CD14-positive monocyte (primary cell): ENCODE data around the gene KDELR1. TPM values are rescaled to one million over a fixed set of nuclear protein-coding genes. Genes with fewer than 3 reads are reported as not detected.
A peak's percentile ranks its signal among the peaks of the same experiment; 100 is the strongest.

ENCODE experiments used
- DNase-seq, 3 donors: peaks; one replicate each; pipeline ENCODE4 v3.0.0-alpha.2; 2011 to 2022
- H2AFZ ChIP-seq: 2 replicates; pipeline ENCODE4 v1.6.0; 2012; ENCODE audit warnings: mild to moderate bottlenecking, low read depth, low read length, inconsistent platforms; ENCODE audit not compliant: insufficient read depth, poor library complexity, severe bottlenecking
- H3K27ac ChIP-seq, 2 donors: 1 replicate in 1 of 2; 2 replicates in 1 of 2; pipeline ENCODE4 v1.5.1; 2012 to 2013; ENCODE audit warnings: low read length in 2 of 2, control low read depth in 1 of 2, inconsistent platforms in 1 of 2, low read depth in 1 of 2, mild to moderate bottlenecking in 1 of 2
- H3K27me3 ChIP-seq, 2 donors: one replicate each; pipeline versions ENCODE4 v1.6.0 to v1.6.1; 2011 to 2013; ENCODE audit warnings: low read length in 2 of 2; ENCODE audit not compliant: control insufficient read depth in 2 of 2, insufficient read depth in 2 of 2
- H3K36me3 ChIP-seq, 2 donors: replicated peaks in 1 of 2; 1 replicate in 1 of 2; 2 replicates in 1 of 2; pipeline versions ENCODE4 v1.5.1 to v1.6.1; 2012 to 2013; ENCODE audit warnings: low read length in 2 of 2, control low read depth in 1 of 2, inconsistent platforms in 1 of 2, mild to moderate bottlenecking in 1 of 2; ENCODE audit not compliant: insufficient read depth in 2 of 2, control insufficient read depth in 1 of 2
- H3K4me1 ChIP-seq, 2 donors: 1 replicate in 1 of 2; 2 replicates in 1 of 2; pipeline versions ENCODE4 v1.5.1 to v1.6.1; 2012 to 2013; ENCODE audit warnings: low read length in 2 of 2, control low read depth in 1 of 2, inconsistent platforms in 1 of 2, mild to moderate bottlenecking in 1 of 2, moderate library complexity in 1 of 2; ENCODE audit not compliant: insufficient read depth in 2 of 2, control insufficient read depth in 1 of 2
- H3K4me2 ChIP-seq: replicated peaks from 2 replicates; pipeline ENCODE3; 2012; ENCODE audit warnings: low read length, moderate library complexity, mild to moderate bottlenecking; ENCODE audit not compliant: poor library complexity, severe bottlenecking; ENCODE audit errors: extremely low read depth
- H3K4me3 ChIP-seq, 3 experiments: fragments of 200-600 bp in 1 of 3; sonication (generic) in 1 of 3; replicated peaks in 1 of 3; 1 replicate in 2 of 3; 2 replicates in 1 of 3; pipeline ENCODE4 v1.5.1; 2011 to 2013; ENCODE audit warnings: low read length in 3 of 3, mild to moderate bottlenecking in 3 of 3, control low read depth in 2 of 3, low read depth in 2 of 3, inconsistent platforms in 1 of 3, moderate library complexity in 1 of 3
- H3K79me2 ChIP-seq: 2 replicates; pipeline ENCODE4 v1.6.0; 2012; ENCODE audit warnings: mild to moderate bottlenecking, control low read depth, inconsistent platforms, low read length, moderate library complexity; ENCODE audit not compliant: insufficient read depth
- H3K9ac ChIP-seq: 2 replicates; pipeline ENCODE4 v1.6.0; 2017; ENCODE audit warnings: low read length, mild to moderate bottlenecking; ENCODE audit not compliant: insufficient read depth, poor library complexity, severe bottlenecking
- H3K9me3 ChIP-seq, 2 donors: replicated peaks in 1 of 2; 1 replicate in 1 of 2; 2 replicates in 1 of 2; pipeline versions ENCODE4 v1.5.1 to v1.6.1; 2012 to 2013; ENCODE audit warnings: low read length in 2 of 2, control low read depth in 1 of 2; ENCODE audit not compliant: control insufficient read depth in 1 of 2, insufficient read depth in 1 of 2
- H4K20me1 ChIP-seq: 2 replicates; pipeline ENCODE4 v1.6.0; 2012; ENCODE audit warnings: mild to moderate bottlenecking, low read length, control low read depth, moderate library complexity; ENCODE audit not compliant: insufficient read depth
- H3K27ac Mint-ChIP-seq, 7 donors: one replicate each; pipeline ENCODE4 v1.8.0; 2020; ENCODE audit warnings: mild to moderate bottlenecking in 7 of 7, mixed read lengths in 7 of 7, moderate library complexity in 6 of 7, inconsistent platforms in 2 of 7
- H3K27me3 Mint-ChIP-seq, 3 donors: one replicate each; pipeline ENCODE4 v1.8.0; 2021 to 2022; ENCODE audit warnings: low read depth in 3 of 3, mild to moderate bottlenecking in 3 of 3, mixed read lengths in 3 of 3, moderate library complexity in 3 of 3, inconsistent platforms in 1 of 3
- H3K36me3 Mint-ChIP-seq, 2 donors: one replicate each; pipeline ENCODE4 v1.8.0; 2020; ENCODE audit warnings: mixed read lengths in 2 of 2, inconsistent platforms in 1 of 2, mild to moderate bottlenecking in 1 of 2
- H3K4me1 Mint-ChIP-seq: one replicate; pipeline ENCODE4 v1.8.0; 2020; ENCODE audit warnings: mild to moderate bottlenecking, mixed read lengths
- H3K4me3 Mint-ChIP-seq, 2 donors: one replicate each; pipeline ENCODE4 v1.8.0; 2020; ENCODE audit warnings: mild to moderate bottlenecking in 2 of 2, mixed read lengths in 2 of 2, moderate library complexity in 1 of 2
- H3K9me3 Mint-ChIP-seq, 7 donors: one replicate each; pipeline ENCODE4 v1.8.0; 2020 to 2022; ENCODE audit warnings: mixed read lengths in 7 of 7, mild to moderate bottlenecking in 6 of 7, moderate library complexity in 6 of 7, inconsistent platforms in 2 of 7
- CTCF ChIP-seq: fragments of 200-600 bp; IDR thresholded peaks from one replicate; pipeline ENCODE4 v1.8.0; 2022; ENCODE audit warnings: antibody characterized with exemption, mild to moderate bottlenecking
- WGBS: methylation state at CpG from one replicate; pipeline ENCODE4 v1.1.5; 2013; ENCODE audit warnings: missing lambda C conversion rate; ENCODE audit not compliant: insufficient coverage; 5-methylcytosine and 5-hydroxymethylcytosine counted together
- intact Hi-C, 2 donors: fragments of 100-400 bp; cut with micrococcal nuclease; formaldehyde crosslinking; loops; one replicate each; pipeline versions ENCODE4 v1.15.0 to v1.15.1; 2023
- polyA plus RNA-seq, 3 donors: library from polyadenylated mRNA; depleted of rRNA in 1 of 3; unstranded in 2 of 3; stranded (reverse) in 1 of 3; fragments of 300-500 nt in 2 of 3; fragments of >200 nt in 1 of 3; fragmentation: Illumina TruSeq in 2 of 3; gene quantifications; 1 replicate in 2 of 3; 2 replicates in 1 of 3; pipeline ENCODE4 v1.2.3, GENCODE V29; 2012 to 2021

KDELR1 gene
- polyA plus RNA-seq, 3 donors, result 42.0 to 72.0 (median 51.3) TPM

GRCh38 chr19:48433337-48433736 is 42.0 kb upstream of the KDELR1 start:
- no peaks in the 10 kb centered on the region for H3K4me1 ChIP-seq
- DNase-seq, result no peak
- H3K4me2 ChIP-seq, result no peak overlapping the region
- Mint-ChIP-seq H3K4me1 (peaks cover 6% of the 10 kb centered on the region), H3K36me3 (peaks cover 2% of the 10 kb centered on the region in 2 donors), H3K4me3 (no peak overlapping the region), H3K9me3 (peaks cover 0 to 1% (median 0%) of the 10 kb centered on the region in 7 donors), H3K27me3 (peaks cover 3 to 7% (median 5%) of the 10 kb centered on the region in 3 donors), H3K27ac (no peak overlapping the region)
- H3K27ac ChIP-seq, result no peak overlapping the region
- no CpG with 5 or more reads among the region's 8 CpGs for WGBS
- TF ChIP-seq CTCF, result no peak
- no peaks in the 10 kb centered on the region for H3K27me3 ChIP-seq
- no peak overlapping the region for H3K9ac ChIP-seq
- no peaks in the 10 kb centered on the region for H3K9me3 ChIP-seq
- H4K20me1 ChIP-seq, result no peaks in the 10 kb centered on the region
- H3K79me2 ChIP-seq, result no peaks in the 10 kb centered on the region
- no peaks in the 10 kb centered on the region for H3K36me3 ChIP-seq
- no peak overlapping the region for H2AFZ ChIP-seq
- intact Hi-C loops, result no loop called here
- H3K4me3 ChIP-seq, result no peak overlapping the region

- no peak for TF ChIP-seq CTCF
- Mint-ChIP-seq H3K27ac (no peak overlapping the region), H3K4me3 (no peak overlapping the region), H3K27me3 (peaks cover 1 to 3% (median 2%) of the 10 kb centered on the region in 3 donors), H3K36me3 (peaks cover 0 to 2% of the 10 kb centered on the region in 2 donors), H3K9me3 (peaks cover 0 to 1% (median 0%) of the 10 kb centered on the region in 7 donors), H3K4me1 (peaks cover 15% of the 10 kb centered on the region)
- DNase-seq, result peak in 1 of 3 donors; percentile 16
- H3K36me3 ChIP-seq, result no peaks in the 10 kb centered on the region
- H2AFZ ChIP-seq, result no peak overlapping the region
- H4K20me1 ChIP-seq, result no peaks in the 10 kb centered on the region
- no peak overlapping the region for H3K9ac ChIP-seq
- no peaks in the 10 kb centered on the region for H3K27me3 ChIP-seq
- intact Hi-C loops, result no loop called here
- peaks cover 13% of the 10 kb centered on the region in 2 donors for H3K4me1 ChIP-seq
- WGBS, result no CpG with 5 or more reads among the region's 1 CpG
- no peaks in the 10 kb centered on the region for H3K9me3 ChIP-seq
- H3K4me3 ChIP-seq, result no peak overlapping the region
- no peak overlapping the region for H3K27ac ChIP-seq
- no peaks in the 10 kb centered on the region for H3K79me2 ChIP-seq
- H3K4me2 ChIP-seq, result no peak overlapping the region
Measured at GRCh38 chr19:48428670-48429069, 37.3 kb upstream of the KDELR1 start.
